T-helper 1 cell treated with Interleukin-12 subunit alpha and Interleukin-12 subunit beta and Interleukin-4 antibody, amounts not matched to agents 30 μg/mL and 1 μg/mL, for 36 hours (primary cell): ENCODE data around the gene NDUFA7.
"Not testable (repeated sequence)": the region's sequence is repeated elsewhere in the genome, so short reads cannot be mapped to it uniquely, and the experiment has no call there.

Source experiments
- H3K27ac Mint-ChIP-seq: one replicate; pipeline ENCODE4 v1.8.0; 2021; ENCODE audit warnings: mild to moderate bottlenecking, mixed read lengths
- H3K27me3 Mint-ChIP-seq: one replicate; pipeline ENCODE4 v1.8.0; 2021; ENCODE audit warnings: low read depth, mixed read lengths
- H3K36me3 Mint-ChIP-seq: one replicate; pipeline ENCODE4 v1.8.0; 2021; ENCODE audit warnings: low read depth, mixed read lengths
- H3K4me1 Mint-ChIP-seq: one replicate; pipeline ENCODE4 v1.8.0; 2021; ENCODE audit warnings: low read depth, mixed read lengths
- H3K4me3 Mint-ChIP-seq: one replicate; pipeline ENCODE4 v1.8.0; 2021; ENCODE audit warnings: mild to moderate bottlenecking, moderate library complexity, mixed read lengths
- H3K9me3 Mint-ChIP-seq: one replicate; pipeline ENCODE4 v1.8.0; 2021; ENCODE audit warnings: mixed read lengths

The NDUFA7 gene

GRCh38 chr19:8316351-8317125, 4.6 kb downstream of the NDUFA7 start:
- Mint-ChIP-seq H3K9me3 (no peaks in the 10 kb centered on the region), H3K36me3 (peaks cover 11% of the 10 kb centered on the region), H3K4me1 (peaks cover 13% of the 10 kb centered on the region), H3K27ac (no peak overlapping the region), H3K27me3 (no peaks in the 10 kb centered on the region), H3K4me3 (no peak overlapping the region)

- not testable (repeated sequence) for H3K4me1 Mint-ChIP-seq, H3K9me3 Mint-ChIP-seq, H3K27me3 Mint-ChIP-seq, H3K27ac Mint-ChIP-seq, H3K4me3 Mint-ChIP-seq
- peaks cover 13% of the 10 kb centered on the region for H3K36me3 Mint-ChIP-seq
These were observed 6.1 kb downstream of the NDUFA7 start for GRCh38 chr19:8314981-8315640.

GRCh38 chr19:8311461-8312260, 9.5 kb downstream of the NDUFA7 start:
- Mint-ChIP-seq H3K9me3 (no peaks in the 10 kb centered on the region), H3K27me3 (no peaks in the 10 kb centered on the region), H3K4me1 (peaks cover 18% of the 10 kb centered on the region), H3K36me3 (peaks cover 15% of the 10 kb centered on the region), H3K27ac (no peak overlapping the region), H3K4me3 (no peak overlapping the region)

GRCh38 chr19:8310342-8311055, 10.7 kb downstream of the NDUFA7 start:
- Mint-ChIP-seq H3K9me3 (no peaks in the 10 kb centered on the region), H3K4me3 (no peak overlapping the region), H3K27me3 (no peaks in the 10 kb centered on the region), H3K27ac (no peak overlapping the region), H3K4me1 (peaks cover 25% of the 10 kb centered on the region), H3K36me3 (peaks cover 13% of the 10 kb centered on the region)

GRCh38 chr19:8308891-8309291, 12.3 kb downstream of the NDUFA7 start:
- no peaks in the 10 kb centered on the region for H3K9me3 Mint-ChIP-seq
- peak overlapping the region; percentile 82 for H3K27ac Mint-ChIP-seq
- peaks cover 10% of the 10 kb centered on the region for H3K36me3 Mint-ChIP-seq
- peak overlapping the region; percentile 91 for H3K4me3 Mint-ChIP-seq
- H3K4me1 Mint-ChIP-seq: peaks cover 25% of the 10 kb centered on the region
- H3K27me3 Mint-ChIP-seq: no peaks in the 10 kb centered on the region

GRCh38 chr19:8307965-8308866, 13.0 kb downstream of the NDUFA7 start, which contains the start of gene CD320:
Gene CD320 (minus strand): TSS chr19:8308358. CDS start chr19:8308290, 68 bp downstream.
- H3K27ac Mint-ChIP-seq: peak within 1 kb of the TSS; percentile 90
- H3K36me3 Mint-ChIP-seq: peaks cover 10% of the 10 kb centered on the region
- no peaks in the 10 kb centered on the region for H3K9me3 Mint-ChIP-seq
- peaks cover 25% of the 10 kb centered on the region for H3K4me1 Mint-ChIP-seq
- no peaks in the 10 kb centered on the region for H3K27me3 Mint-ChIP-seq
- H3K4me3 Mint-ChIP-seq: peak within 1 kb of the TSS; percentile 91

- peak overlapping the region; percentile 90 for H3K27ac Mint-ChIP-seq
- peaks cover 10% of the 10 kb centered on the region for H3K36me3 Mint-ChIP-seq
- H3K27me3 Mint-ChIP-seq: no peaks in the 10 kb centered on the region
- H3K4me3 Mint-ChIP-seq: peak overlapping the region; percentile 91
- peaks cover 25% of the 10 kb centered on the region for H3K4me1 Mint-ChIP-seq
- no peaks in the 10 kb centered on the region for H3K9me3 Mint-ChIP-seq
These were observed 13.7 kb downstream of the NDUFA7 start for GRCh38 chr19:8307400-8307964.

GRCh38 chr19:8306235-8307054, 14.7 kb downstream of the NDUFA7 start:
- Mint-ChIP-seq H3K4me1 (peaks cover 25% of the 10 kb centered on the region), H3K36me3 (peaks cover 10% of the 10 kb centered on the region), H3K4me3 (peak overlapping the region; percentile 91), H3K27ac (peak overlapping the region; percentile 90), H3K27me3 (no peaks in the 10 kb centered on the region), H3K9me3 (no peaks in the 10 kb centered on the region)

GRCh38 chr19:8305798-8306197, 15.4 kb downstream of the NDUFA7 start:
- H3K27me3 Mint-ChIP-seq: no peaks in the 10 kb centered on the region
- H3K27ac Mint-ChIP-seq: peak overlapping the region; percentile 55
- no peaks in the 10 kb centered on the region for H3K9me3 Mint-ChIP-seq
- H3K4me3 Mint-ChIP-seq: no peak overlapping the region
- H3K4me1 Mint-ChIP-seq: peaks cover 25% of the 10 kb centered on the region
- H3K36me3 Mint-ChIP-seq: peaks cover 4% of the 10 kb centered on the region

- H3K27me3 Mint-ChIP-seq: no peaks in the 10 kb centered on the region
- no peaks in the 10 kb centered on the region for H3K9me3 Mint-ChIP-seq
- H3K4me1 Mint-ChIP-seq: peaks cover 25% of the 10 kb centered on the region
- no peak overlapping the region for H3K27ac Mint-ChIP-seq
- H3K4me3 Mint-ChIP-seq: no peak overlapping the region
- peaks cover 4% of the 10 kb centered on the region for H3K36me3 Mint-ChIP-seq
These were observed 16.1 kb downstream of the NDUFA7 start for GRCh38 chr19:8304841-8305621.

- Mint-ChIP-seq H3K27me3 (no peaks in the 10 kb centered on the region), H3K36me3 (no peaks in the 10 kb centered on the region), H3K9me3 (no peaks in the 10 kb centered on the region), H3K4me3 (no peak overlapping the region), H3K27ac (no peak overlapping the region), H3K4me1 (peaks cover 15% of the 10 kb centered on the region)
These were observed 18.4 kb downstream of the NDUFA7 start for GRCh38 chr19:8302734-8303133.

GRCh38 chr19:8302357-8302691, 18.9 kb downstream of the NDUFA7 start:
- no peaks in the 10 kb centered on the region for H3K36me3 Mint-ChIP-seq
- H3K27ac Mint-ChIP-seq: no peak overlapping the region
- no peaks in the 10 kb centered on the region for H3K27me3 Mint-ChIP-seq
- H3K9me3 Mint-ChIP-seq: no peaks in the 10 kb centered on the region
- peaks cover 11% of the 10 kb centered on the region for H3K4me1 Mint-ChIP-seq
- H3K4me3 Mint-ChIP-seq: no peak overlapping the region
